Upper lobe of left lung (tissue), 4 donors: ENCODE measurements around the gene SPDYE3.
"Not testable (repeated sequence)": the region's sequence is repeated elsewhere in the genome, so short reads cannot be mapped to it uniquely, and the experiment has no call there.

Source experiments
- EP300 ChIP-seq, 4 donors: sonication (generic); formaldehyde crosslinking; IDR thresholded peaks; one replicate each; pipeline ENCODE4 v1.5.1; 2017; ENCODE audit warnings: antibody characterized with exemption in 4 of 4, control low read depth in 2 of 4
- POLR2A ChIP-seq, 4 donors: fragments of 450-650 bp; IDR thresholded peaks; one replicate each; pipeline ENCODE4 v1.5.1; 2016 to 2017; ENCODE audit warnings: antibody characterized with exemption in 4 of 4, mild to moderate bottlenecking in 2 of 4
- POLR2AphosphoS5 ChIP-seq, 2 donors: sonication (generic); formaldehyde crosslinking; IDR thresholded peaks; one replicate each; pipeline ENCODE4 v1.5.1; 2017; ENCODE audit warnings: antibody characterized with exemption in 2 of 2
- TF ChIP-seq, protein P1 (sequence below), 6 experiments: fragments of 450-650 bp in 4 of 6; fragments of 200-600 bp in 2 of 6; sonication (generic) in 2 of 6; IDR thresholded peaks; one replicate each; pipeline ENCODE4 v1.5.1; 2016 to 2019; ENCODE audit warnings: antibody characterized with exemption in 6 of 6

DNA sequence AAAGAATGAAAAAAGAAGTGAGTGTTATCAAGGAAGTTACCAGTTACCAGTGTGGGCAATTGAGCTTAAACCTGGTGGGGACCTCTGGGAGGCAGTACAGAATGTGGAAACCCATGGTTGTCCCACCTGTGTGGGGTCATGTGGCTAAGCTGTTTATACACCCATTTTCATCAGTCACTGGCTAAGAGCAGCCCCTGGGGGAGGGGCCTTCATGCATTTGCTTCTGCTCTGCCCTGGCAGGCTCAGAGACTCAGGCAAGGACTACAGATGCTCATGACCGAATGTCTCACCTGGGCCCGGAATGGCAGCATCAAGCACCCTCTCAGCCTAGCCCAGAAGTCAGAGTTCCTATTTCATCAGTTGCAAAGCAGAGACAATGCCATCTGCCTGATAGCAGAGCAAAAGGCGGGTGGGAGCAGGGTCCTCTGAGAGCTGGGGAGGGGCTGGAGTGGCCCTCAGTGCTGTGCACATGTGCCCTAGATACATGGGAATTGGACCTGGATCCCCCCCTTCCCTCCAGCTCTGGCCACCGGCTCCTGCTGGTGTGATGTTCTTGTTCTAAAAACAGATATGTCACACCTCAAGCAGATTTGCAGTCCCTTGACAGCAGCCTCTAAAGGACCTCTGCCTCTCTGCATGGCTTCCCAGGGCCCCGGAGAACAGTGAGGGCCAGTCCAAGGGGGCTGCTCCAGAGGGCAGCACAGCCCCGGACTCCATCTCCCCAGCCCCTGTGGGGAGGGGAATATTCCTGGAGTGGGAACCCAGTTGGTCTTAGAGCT, 20.1 kb upstream of the SPDYE3 start:
- not testable (repeated sequence) for TF ChIP-seq POLR2A, POLR2AphosphoS5, EP300 (IDR thresholded peaks at IDR 0.05)
- TF ChIP-seq, protein P1, sequence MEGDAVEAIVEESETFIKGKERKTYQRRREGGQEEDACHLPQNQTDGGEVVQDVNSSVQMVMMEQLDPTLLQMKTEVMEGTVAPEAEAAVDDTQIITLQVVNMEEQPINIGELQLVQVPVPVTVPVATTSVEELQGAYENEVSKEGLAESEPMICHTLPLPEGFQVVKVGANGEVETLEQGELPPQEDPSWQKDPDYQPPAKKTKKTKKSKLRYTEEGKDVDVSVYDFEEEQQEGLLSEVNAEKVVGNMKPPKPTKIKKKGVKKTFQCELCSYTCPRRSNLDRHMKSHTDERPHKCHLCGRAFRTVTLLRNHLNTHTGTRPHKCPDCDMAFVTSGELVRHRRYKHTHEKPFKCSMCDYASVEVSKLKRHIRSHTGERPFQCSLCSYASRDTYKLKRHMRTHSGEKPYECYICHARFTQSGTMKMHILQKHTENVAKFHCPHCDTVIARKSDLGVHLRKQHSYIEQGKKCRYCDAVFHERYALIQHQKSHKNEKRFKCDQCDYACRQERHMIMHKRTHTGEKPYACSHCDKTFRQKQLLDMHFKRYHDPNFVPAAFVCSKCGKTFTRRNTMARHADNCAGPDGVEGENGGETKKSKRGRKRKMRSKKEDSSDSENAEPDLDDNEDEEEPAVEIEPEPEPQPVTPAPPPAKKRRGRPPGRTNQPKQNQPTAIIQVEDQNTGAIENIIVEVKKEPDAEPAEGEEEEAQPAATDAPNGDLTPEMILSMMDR (IDR thresholded peaks at IDR 0.05) = not testable (repeated sequence)
